HepG2 (cell line): ENCODE measurements around the gene HCRT. TPM values are rescaled to one million over a fixed set of nuclear protein-coding genes. Genes with fewer than 3 reads are reported as not detected.

Experiments
- FOSL1 ChIP-seq: sonication (generic); formaldehyde crosslinking; IDR thresholded peaks from 2 replicates; pipeline ENCODE4 v1.9.0; 2021; ENCODE audit warnings: missing genetic modification reagents, borderline replicate concordance
- HCFC1 ChIP-seq: fragments of 150-350 bp; IDR thresholded peaks from 2 replicates; pipeline ENCODE4 v1.6.1; 2014; ENCODE audit warnings: low read depth, low read length
- MED1 ChIP-seq: sonication (generic); formaldehyde crosslinking; IDR thresholded peaks from 2 replicates; pipeline ENCODE4 v1.4.0; 2020; ENCODE audit warnings: missing genetic modification reagents
- NFAT5 ChIP-seq: sonication (generic); formaldehyde crosslinking; IDR thresholded peaks from 2 replicates; pipeline ENCODE4 v1.4.0; 2020; ENCODE audit warnings: missing genetic modification reagents
- RCOR2 ChIP-seq: IDR thresholded peaks from 2 replicates; pipeline ENCODE4 v1.6.1; 2016; ENCODE audit warnings: missing biosample characterization, missing genetic modification reagents
- SCMH1 ChIP-seq: sonication (generic); formaldehyde crosslinking; IDR thresholded peaks from 2 replicates; pipeline ENCODE4 v1.9.0; 2021; ENCODE audit warnings: missing genetic modification reagents, mild to moderate bottlenecking, borderline replicate concordance
- THAP11 ChIP-seq: IDR thresholded peaks from 2 replicates; pipeline ENCODE4 v1.6.1; 2016; ENCODE audit warnings: missing biosample characterization, missing genetic modification reagents
- ZFP1 ChIP-seq: IDR thresholded peaks from 2 replicates; pipeline ENCODE4 v1.6.1; 2016
- ZNF782 ChIP-seq: sonication (generic); formaldehyde crosslinking; IDR thresholded peaks from 2 replicates; pipeline ENCODE4 v1.4.0; 2020; ENCODE audit warnings: missing genetic modification reagents, mild to moderate bottlenecking, borderline replicate concordance
- polyA plus RNA-seq, 8 experiments: library from polyadenylated mRNA; depleted of rRNA in 3 of 8; stranded (reverse) in 7 of 8; unstranded in 1 of 8; fragments of >200 nt; fragmentation: Illumina TruSeq in 4 of 8; extraction: Trizol in 4 of 8; gene quantifications; 2 replicates each; pipeline versions ENCODE4 v1.2.1 to v1.2.3, GENCODE V29; 2011 to 2016; ENCODE audit warnings: low read depth in 4 of 8, missing spikeins in 1 of 8, mixed read lengths in 1 of 8; ENCODE audit not compliant: insufficient read depth in 1 of 8
- total RNA-seq, 5 experiments: library from RNA; depleted of rRNA; stranded (reverse); fragments of >200 nt; fragmentation: Illumina TruSeq; extraction: Trizol; gene quantifications; 2 replicates each; pipeline ENCODE4 v1.2.3, GENCODE V29; 2016; ENCODE audit warnings: low read depth in 1 of 5
- TF ChIP-seq, protein P1 (sequence below): sonication (generic); formaldehyde crosslinking; IDR thresholded peaks from 2 replicates; pipeline ENCODE4 v1.4.0; 2020; ENCODE audit warnings: missing genetic modification reagents, low read depth, mild to moderate bottlenecking, borderline replicate concordance
- TF ChIP-seq, protein P2 (sequence below): sonication (generic); formaldehyde crosslinking; IDR thresholded peaks from one replicate; pipeline ENCODE4 v1.5.1; 2020; ENCODE audit warnings: mild to moderate bottlenecking, missing genetic modification reagents; ENCODE audit errors: not compliant biosample characterization

HCRT gene
- total and polyA plus RNA-seq, 2 of the 13 experiments (the other 11 are each of a cell fraction or from before 2014, with no cell fraction given): not detected

DNA sequence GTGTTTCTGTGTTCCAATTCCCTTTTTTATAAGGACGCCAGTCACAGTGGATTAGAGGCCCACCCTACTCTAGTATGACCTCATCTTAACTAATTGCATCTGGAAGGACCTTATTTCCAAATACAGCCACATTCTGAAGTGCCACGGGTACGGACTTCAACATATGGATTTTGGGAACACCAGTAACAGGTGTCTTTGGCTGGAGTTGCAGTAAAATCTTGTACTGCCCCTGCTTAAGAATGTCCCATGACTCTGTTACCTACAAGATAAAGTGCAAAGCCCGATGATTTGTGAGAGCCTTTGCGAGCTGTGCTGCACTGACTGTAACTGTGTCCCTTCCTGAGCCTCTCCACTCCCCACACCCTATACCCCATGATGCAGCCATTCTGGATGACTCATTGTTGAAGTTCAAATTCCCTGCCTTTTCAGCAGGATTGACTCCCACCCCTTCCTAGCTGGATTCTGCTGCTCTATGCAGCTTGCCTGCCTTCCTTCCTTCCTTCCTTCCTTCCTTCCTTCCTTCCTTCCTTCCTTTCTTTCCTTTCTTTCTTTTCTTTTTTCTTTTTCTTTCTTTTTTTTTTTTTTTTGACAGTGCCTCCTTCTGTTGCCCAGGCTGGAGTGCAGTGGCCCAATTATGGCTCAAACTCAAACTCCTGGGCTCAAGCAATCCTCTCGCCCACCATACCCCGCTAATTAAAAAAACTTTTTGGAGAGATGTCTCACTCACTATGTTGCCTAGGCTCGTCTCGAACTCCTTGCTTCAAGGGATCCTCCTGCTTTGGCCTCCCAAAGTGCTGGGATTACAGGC lies 2.1 kb downstream of the HCRT start (continued):
- TF ChIP-seq, protein P1, sequence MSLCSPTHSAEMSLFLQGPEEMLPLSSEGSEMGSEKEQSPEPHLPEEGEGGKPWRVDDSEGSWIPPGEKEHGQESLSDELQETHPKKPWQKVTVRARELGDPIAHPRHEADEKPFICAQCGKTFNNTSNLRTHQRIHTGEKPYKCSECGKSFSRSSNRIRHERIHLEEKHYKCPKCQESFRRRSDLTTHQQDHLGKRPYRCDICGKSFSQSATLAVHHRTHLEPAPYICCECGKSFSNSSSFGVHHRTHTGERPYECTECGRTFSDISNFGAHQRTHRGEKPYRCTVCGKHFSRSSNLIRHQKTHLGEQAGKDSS (CRISPR knock-in tag): peak; percentile 67; the same call in 1 of the 2 replicates
- TF ChIP-seq ZFP1 (CRISPR knock-in tag) (no peak), THAP11 (0 out of 2 replicates have a peak, but pooled peaks have one; percentile 39), RCOR2 (CRISPR knock-in tag) (peak; percentile 78; the same call in 1 of the 2 replicates), SCMH1 (no peak), ZNF782 (CRISPR knock-in tag) (no peak; the same call in 1 of the 2 replicates), MED1 (CRISPR knock-in tag) (no peak), FOSL1 (peak; percentile 88; the same call in 1 of the 2 replicates), NFAT5 (CRISPR knock-in tag) (no peak), HCFC1 (no peak)
- TF ChIP-seq, protein P2, sequence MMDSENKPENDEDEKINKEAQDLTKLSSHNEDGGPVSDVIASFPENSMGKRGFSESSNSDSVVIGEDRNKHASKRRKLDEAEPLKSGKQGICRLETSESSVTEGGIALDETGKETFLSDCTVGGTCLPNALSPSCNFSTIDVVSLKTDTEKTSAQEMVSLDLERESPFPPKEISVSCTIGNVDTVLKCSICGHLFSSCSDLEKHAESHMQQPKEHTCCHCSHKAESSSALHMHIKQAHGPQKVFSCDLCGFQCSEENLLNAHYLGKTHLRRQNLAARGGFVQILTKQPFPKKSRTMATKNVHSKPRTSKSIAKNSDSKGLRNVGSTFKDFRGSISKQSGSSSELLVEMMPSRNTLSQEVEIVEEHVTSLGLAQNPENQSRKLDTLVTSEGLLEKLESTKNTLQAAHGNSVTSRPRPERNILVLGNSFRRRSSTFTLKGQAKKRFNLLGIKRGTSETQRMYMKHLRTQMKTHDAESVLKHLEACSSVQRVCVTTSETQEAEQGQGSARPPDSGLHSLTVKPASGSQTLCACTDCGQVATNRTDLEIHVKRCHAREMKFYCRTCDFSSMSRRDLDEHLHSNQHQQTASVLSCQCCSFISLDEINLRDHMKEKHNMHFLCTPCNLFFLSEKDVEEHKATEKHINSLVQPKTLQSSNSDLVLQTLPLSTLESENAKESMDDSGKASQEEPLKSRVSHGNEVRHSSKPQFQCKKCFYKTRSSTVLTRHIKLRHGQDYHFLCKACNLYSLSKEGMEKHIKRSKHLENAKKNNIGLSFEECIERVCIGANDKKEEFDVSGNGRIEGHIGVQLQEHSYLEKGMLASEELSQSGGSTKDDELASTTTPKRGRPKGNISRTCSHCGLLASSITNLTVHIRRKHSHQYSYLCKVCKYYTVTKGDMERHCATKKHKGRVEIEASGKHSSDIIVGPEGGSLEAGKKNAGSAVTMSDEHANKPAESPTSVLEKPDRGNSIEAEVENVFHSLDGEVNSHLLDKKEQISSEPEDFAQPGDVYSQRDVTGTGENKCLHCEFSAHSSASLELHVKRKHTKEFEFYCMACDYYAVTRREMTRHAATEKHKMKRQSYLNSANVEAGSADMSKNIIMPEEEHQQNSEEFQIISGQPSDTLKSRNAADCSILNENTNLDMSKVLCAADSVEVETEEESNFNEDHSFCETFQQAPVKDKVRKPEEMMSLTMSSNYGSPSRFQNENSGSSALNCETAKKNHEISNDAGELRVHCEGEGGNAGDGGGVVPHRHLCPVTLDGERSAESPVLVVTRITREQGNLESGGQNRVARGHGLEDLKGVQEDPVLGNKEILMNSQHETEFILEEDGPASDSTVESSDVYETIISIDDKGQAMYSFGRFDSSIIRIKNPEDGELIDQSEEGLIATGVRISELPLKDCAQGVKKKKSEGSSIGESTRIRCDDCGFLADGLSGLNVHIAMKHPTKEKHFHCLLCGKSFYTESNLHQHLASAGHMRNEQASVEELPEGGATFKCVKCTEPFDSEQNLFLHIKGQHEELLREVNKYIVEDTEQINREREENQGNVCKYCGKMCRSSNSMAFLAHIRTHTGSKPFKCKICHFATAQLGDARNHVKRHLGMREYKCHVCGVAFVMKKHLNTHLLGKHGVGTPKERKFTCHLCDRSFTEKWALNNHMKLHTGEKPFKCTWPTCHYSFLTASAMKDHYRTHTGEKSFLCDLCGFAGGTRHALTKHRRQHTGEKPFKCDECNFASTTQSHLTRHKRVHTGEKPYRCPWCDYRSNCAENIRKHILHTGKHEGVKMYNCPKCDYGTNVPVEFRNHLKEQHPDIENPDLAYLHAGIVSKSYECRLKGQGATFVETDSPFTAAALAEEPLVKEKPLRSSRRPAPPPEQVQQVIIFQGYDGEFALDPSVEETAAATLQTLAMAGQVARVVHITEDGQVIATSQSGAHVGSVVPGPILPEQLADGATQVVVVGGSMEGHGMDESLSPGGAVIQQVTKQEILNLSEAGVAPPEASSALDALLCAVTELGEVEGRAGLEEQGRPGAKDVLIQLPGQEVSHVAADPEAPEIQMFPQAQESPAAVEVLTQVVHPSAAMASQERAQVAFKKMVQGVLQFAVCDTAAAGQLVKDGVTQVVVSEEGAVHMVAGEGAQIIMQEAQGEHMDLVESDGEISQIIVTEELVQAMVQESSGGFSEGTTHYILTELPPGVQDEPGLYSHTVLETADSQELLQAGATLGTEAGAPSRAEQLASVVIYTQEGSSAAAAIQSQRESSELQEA: no peak
